COLO668 (cell line): ENCODE results near the gene PHACTR1.
A peak's percentile ranks its signal among the peaks of the same experiment; 100 is the strongest.
"Not testable (repeated sequence)": the region's sequence is repeated elsewhere in the genome, so short reads cannot be mapped to it uniquely, and the experiment has no call there.

Experiments used
- DNase-seq: peaks from one replicate; lab custom pipeline; 2025; ENCODE audit not compliant: unreplicated experiment; lab: John Stamatoyannopoulos, UW

Gene PHACTR1

DNA sequence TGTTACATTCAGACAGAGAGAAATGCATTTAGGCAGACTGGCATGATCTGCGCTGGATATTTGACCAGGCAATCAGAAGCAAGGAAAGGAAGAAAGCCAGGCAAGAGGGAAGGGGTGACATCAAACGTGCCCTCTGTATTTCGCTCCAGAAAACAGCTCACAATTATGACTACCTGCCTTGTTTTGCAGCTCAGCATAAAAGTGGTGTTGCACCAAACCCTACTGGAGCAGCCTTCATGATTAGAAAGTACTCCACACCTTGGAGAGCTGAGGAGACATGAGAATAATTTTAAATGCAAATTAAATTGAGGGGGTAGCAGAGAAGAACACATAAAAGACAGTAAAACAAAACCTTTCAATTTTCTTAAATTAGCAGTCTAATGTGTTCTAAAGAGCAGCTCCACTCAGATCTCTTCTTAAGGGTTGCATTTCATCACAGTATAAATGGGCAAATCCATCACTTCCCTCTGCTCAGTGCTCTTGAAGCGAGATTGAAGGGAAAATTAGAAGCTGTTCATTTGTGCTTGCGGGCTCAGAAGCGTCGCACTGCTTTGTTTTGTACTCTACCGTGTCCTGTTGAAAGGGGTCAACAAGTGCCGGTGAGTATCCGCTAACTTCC is at the start of gene PHACTR1:
PHACTR1 (plus strand) TSS at position 470 of the 619 bp plus-strand sequence.
- no peak for DNase-seq

DNA sequence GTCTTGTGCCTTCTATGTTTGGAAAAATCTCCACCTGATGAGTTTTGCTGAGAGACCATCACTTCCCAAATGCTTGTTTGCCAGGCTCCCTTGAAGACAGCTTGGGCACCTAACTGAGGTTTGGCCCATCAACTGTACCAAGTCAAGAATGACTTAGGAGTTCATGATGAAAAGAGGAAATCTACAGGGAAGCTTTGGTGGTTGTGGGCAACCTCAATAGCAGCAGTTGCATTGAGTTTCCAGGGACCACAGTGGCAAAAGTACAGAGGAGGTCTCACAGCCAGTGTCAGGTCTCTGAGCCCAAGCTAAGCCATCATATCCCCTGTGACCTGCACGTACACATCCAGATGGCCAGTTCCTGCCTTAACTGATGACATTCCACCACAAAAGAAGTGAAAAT is 49.7 kb upstream of the PHACTR1 start:
- no peak for DNase-seq

DNA sequence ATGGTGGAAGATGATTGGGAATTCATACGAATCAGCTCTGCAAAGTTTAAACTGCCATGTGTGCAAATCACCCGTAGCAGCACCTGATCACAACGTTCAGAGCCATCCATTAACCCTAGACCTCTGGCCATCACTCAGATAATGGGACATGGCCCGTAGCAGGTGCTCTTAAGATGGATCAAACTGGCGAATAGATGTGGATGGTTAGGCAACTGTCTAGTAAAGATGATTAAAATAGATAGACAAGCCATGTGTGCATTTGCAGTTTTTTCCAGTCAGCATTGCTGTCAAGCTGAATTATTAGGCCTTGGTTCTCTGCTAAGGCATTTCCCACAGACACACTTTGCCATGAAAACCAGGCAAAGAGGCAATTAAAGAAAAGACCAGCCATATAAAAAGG is 40.6 kb upstream of the PHACTR1 start:
- DNase-seq, result no peak

DNA sequence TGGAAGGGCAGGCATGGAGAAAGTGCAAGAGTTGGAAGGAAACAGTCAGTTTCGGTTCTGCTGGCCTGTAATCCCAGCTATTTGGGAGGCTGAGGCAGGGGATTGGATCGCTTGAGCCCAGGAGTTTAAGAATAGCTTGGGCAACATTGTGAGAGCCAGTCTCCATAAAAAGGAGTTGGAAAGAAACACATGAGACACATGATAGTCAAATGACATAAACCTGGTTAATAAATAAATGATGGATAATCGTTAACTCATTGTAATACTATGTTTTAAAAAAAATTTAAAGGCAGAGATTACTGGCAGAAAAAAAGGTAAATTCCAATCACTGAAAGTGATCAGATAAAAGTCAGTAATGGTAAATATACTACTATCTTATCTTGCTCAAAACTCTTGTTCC is 37.2 kb upstream of the PHACTR1 start:
- DNase-seq, result no peak

DNA sequence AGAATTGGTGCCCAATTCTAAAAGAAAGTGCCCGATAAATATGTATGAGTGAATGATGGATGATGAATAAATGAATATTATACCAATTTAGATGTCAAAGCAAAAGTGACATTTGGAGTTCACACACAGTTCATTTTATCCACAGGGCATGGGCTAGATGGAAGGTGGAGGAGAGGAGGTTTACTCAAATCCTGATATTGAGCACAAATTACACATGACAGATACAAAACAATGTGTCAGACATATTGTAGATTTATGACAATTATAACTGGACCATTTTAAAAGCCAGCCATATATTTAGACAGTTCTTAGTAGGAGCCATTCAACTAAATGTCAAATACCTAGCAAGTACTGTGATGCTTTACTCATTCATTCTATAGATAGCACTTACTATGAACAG is 23.4 kb upstream of the PHACTR1 start:
- no peak for DNase-seq

DNA sequence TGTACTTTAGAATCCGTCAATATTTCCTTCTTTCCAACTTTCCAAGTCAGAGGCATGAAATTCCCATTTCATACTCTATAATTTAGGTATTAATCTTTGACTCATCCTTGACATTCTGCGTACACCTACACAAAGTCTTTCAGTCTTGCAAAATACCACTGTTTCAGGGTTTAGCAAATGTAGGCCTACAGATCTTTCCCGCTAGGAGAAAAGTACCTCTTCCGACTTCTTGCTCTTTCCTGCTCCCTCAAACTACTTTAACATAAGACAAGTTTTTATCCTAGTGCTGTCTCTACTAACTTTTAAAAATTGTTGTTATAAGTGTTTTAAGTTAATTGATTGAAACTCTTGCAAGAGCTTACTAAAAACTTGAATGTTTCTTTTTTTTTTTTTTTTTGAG is 18.3 kb upstream of the PHACTR1 start:
- no peak for DNase-seq

DNA sequence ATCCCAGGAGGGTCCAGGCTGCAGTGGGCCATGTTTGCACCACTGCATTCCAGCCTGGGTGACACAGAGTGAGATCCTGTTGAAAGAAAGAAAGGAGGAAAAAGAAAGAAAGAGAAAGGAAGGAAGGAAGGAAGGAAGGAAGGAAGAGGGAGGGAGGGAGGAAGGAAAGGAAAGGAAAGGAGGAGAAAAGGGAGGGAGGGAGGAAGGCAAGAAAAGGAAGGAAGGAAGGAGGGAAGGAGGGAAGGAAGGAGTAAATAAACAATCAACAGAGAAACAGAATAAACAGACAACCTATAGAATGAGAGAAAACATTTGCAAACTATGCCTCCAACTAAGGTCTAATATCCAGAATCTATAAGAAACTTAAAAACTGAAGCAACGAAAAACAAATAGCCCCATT is 11.6 kb upstream of the PHACTR1 start:
- DNase-seq, result no peak

DNA sequence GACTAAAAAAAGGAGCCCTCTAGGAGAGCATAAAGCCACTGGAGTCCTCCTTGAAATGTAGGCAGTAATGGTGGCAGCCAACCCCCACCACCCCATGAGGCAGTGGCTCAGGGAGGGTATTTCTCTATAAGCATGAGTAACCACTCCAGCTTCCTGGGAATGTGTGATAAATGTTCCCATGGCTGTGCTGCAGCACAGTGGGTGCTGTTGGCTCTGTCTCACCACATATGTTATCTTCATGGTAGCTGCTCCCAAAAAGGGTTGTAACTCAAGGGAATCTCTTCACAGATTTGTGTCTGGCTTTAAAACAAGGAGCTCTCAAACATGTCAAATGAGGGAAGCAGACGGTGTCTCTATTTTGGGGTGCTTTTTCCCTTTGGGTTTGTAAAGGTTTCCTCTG is 7.5 kb upstream of the PHACTR1 start:
- DNase-seq, result no peak

DNA sequence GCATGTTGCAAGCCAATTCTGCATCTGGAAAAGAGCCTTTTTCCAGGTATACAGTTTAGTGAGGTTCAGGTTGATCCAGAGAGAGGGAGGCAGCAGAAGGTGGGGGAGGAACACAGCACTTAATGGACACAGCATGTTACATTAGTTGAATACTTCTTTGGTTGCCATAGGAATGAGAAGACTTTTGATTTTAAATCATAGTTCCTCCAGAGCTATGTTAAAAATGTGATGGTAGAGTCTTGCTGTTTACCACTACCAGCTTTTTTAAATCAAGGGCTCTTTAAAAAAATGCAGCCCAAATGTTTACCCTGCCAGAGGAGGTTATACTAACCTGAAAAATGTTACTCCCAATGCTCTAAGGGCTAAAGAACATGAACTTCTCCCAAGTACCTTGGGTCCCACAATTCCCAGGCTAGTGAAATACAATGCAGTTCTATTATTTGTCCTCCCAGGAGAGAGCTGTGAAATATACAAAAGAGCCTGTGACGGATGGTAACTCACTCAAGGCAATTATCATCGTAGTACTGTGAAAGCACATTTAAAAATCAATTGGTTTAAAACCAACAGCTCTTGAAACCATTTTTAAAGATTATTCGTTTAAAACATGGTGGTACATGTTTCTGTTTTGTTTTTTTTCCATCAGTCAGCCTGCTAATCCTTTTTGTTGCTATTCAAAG is 6.9 kb upstream of the PHACTR1 start:
- DNase-seq, result no peak

DNA sequence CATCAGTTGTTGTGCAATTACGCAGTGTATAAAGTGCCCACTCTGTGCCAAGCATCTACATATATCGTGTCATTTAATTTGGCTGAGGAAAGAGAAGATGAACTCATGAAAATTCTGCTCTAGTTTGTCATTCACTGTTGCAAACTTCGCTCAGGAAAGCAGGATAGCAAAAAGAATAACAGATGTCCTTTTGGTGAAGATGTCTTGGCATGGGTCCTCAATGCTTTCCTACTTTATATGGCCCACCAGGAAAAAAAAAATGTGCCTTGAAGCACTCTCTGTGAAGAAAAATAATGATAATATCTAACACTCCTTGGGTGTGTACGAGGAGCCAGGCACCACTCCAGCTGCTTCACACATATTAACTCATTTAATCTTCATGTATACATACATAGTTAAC is 5.6 kb upstream of the PHACTR1 start:
- no peak for DNase-seq

DNA sequence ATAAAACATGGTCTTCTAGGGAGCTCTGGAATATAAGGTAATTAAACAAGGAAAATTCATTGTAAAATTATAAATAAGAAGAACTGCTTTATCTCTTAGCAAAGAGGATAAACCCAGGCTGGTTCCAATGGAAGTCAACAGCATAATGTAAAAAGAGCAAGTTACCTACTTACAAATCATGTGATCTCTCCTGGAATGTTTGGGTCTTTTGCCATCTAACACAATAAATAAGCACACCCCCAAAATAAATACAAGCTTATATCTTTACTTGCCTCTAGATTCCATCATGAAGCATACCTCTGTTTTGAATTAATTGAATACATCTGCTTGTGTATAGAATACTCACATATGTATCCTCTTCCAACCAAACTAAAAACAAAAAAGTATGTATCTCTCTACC is 2.5 kb upstream of the PHACTR1 start:
- DNase-seq, result no peak

DNA sequence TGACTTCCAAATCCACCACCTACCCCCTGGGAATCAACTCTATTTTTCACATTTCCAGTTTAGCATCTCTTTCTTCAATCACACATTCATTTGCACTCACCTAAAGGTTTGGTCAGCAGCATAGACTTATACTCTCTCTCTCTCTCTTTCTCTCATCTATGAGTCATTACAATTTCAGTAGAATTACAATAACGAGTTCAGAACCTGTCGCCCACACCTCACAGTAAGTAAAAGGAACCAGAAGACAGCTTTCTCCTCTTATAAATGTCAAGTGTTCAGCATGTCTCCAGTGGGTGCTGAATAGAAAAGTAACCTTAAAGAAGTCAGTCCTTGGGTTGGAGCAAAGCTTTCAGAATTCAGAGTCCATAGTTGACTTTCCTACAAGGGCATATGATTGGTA is 1.1 kb upstream of the PHACTR1 start:
- no peak for DNase-seq

DNA sequence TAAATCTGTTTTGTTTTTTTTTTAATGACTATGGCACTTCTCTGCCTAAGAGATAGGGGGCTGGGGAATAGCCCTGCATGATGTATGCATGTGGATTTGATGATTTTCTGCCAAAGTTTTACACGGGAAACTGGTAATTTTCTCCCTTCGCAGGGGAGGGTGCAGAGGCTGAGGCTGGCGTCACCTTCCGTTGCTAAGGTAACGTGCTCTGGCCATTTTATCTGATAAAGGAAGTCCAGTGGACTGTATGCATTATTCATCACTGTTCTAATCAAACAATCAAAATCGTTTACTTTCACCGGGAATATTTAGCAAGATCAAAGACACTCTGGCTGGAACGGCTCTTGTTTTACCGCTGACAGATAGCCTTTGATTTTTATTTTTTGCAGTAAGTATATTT is 789 bp downstream of the PHACTR1 start:
- no peak for DNase-seq

DNA sequence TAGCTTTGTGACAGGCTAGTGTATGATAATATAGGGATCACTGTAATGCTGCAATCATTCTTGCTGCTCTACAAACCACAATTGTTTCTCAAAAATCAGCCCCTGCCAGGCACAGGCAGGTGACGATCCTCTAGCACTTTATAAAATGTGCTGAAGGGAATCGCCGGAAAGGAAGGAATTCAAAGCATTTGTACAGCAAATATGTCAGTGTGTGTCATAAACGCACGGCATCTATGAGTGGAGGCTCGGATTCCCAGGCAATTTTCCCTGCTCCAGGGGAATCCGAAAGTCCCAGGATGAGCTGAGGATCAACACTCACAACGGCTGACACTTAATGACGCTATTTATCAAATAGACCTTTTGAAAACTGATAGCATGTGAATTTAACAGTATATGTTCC is 1.4 kb downstream of the PHACTR1 start:
- DNase-seq, result no peak

DNA sequence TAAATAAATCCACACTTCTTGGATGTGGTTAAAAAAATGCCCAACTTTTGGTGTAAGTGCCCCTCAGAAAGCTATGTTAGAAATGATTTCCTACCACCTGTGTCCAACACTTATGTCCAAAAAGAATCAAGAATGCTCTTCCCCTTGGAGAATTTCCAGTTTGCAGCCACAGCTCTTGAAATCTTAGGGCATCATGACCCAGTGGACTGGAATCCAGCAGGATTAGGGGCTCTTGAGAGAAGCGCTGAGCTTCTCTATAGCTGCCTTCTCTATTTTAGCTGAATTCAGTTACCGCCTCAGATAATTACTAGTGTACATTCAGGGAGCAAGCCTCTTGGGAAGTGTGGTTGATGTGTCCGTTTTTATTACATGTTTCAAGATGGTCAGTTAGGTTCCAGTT is 2.5 kb downstream of the PHACTR1 start:
- DNase-seq, result no peak

DNA sequence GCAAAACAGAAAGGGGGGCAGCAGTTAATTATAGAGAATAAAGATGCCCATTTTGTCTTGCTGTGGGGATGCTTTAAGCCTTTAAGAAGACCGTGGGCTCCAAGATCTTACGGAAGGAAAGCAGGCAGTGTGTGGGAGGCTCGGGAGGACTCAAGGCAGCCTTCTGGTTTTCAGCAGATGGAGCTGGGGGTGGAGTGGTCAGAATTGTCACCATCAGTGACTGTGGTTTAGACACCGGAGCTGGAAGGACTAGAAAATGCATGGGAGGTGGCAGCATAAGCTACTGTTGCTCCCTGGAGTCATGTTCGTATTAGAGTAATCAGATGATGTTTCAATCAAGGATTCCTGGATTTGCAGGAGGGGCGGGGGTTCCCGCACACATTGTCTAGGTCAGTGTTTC is 3.7 kb downstream of the PHACTR1 start:
- no peak for DNase-seq

DNA sequence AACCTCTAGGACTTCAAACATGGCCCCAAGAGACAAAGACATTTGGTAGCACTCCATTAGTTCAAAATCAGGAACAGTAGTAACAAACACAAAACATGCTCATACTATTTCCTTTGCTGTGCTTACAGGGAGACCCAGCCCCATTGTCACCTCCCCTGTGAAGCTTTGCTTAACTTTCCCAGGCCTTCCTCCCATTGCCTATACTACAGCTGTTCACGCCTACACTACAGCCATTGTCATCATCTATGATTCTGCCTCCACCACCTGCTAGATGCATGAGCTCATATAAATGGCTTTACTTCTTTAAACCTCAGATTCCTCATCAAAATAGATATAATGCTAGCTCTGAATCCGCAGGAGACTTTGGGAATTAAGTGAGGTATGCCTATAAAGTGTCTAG is 8.7 kb downstream of the PHACTR1 start:
- DNase-seq, result no peak

DNA sequence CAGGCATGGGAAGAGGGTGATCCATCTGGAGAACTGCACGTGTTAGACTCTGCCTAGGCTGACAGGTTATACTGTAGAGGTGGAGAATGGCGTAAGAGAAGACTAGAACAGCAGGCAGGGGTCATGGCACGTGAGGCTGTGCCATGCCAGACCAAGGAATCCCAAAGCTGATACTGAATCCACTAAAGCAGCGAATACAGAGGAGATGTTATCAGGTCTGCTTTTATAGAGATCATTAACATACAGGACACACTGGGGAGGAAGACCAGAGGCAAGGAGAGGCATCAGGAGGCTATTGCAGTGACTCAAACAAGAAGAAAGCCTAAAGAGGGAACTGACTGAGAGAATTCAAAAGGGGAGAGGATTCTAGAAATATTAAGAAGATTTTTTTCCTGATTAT is 12.9 kb downstream of the PHACTR1 start:
- DNase-seq, result no peak

DNA sequence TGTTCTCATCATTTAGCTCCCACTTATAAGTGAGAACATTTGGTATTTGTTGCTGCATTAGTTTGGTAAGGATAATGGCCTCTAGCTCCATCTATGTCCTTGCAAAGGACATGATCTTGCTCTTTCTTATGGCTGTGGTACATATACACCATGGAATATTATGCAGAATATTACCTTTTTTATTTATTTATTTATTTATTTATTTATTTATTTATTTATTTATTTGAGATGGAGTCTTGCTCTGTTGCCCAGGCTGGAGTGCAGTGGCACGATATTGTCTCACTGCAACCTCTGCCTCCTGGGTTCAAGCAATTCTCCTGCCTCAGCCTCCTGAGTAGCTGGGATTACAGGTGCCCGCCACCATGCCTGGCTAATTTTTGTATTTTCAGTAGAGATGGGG is 14.2 kb downstream of the PHACTR1 start:
- DNase-seq, result not testable (repeated sequence)

DNA sequence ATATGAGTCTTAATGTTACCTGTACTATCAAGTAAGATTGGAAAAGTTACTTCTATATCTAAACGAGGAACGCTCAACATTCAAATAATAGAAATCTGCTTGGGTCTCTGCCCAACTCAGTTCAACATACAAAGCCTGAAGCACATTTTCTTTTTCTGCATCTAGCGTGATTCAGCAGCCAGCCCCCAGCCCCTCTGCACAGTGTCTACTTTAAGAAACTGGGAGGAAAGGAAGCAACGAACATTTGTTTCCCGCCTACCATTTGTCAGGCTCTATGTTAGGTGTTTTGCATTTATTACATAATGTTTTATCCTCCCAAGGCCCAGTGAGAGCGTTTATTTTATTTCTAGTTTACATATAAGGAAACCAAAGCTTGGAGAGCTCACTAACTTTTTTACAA is 17.3 kb downstream of the PHACTR1 start:
- DNase-seq, result no peak

DNA sequence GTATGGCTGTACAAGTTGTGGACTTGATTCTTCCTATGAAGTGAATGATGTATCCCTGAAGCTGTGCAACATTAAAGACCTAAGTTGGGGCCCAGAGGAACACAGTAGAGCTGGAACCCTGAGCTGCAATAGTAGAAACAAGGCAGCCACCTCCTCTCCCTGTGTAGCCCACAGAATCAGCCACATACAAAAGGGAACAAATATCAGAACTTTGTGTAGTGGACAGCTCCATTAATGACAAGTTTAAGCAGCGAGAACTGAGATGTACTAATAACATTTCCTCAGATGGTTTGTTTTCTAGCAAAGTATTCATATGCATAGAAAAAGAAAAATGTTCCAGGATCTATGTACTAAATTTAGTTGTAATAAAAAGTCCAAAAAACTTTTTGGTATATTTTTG is 19.2 kb downstream of the PHACTR1 start:
- no peak for DNase-seq

DNA sequence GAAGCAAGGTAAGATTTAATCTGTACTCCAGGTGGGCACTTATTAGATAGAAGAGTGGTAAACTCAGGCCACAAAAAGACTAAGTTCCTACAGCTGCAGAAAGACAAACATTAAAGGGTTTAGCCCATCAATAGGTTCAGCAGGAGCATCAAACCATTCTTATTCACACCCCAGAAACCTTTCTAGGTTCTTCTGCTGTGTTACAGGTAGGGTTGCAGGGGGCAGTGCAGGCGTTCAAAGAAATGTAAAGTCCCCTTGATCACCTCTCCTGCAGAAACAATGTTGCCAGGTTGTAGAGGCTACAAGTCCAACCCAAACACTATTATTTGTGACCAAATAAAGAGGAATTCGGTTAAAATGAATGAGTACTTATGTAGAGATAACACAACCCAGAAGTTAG is 31.8 kb downstream of the PHACTR1 start:
- no peak for DNase-seq

DNA sequence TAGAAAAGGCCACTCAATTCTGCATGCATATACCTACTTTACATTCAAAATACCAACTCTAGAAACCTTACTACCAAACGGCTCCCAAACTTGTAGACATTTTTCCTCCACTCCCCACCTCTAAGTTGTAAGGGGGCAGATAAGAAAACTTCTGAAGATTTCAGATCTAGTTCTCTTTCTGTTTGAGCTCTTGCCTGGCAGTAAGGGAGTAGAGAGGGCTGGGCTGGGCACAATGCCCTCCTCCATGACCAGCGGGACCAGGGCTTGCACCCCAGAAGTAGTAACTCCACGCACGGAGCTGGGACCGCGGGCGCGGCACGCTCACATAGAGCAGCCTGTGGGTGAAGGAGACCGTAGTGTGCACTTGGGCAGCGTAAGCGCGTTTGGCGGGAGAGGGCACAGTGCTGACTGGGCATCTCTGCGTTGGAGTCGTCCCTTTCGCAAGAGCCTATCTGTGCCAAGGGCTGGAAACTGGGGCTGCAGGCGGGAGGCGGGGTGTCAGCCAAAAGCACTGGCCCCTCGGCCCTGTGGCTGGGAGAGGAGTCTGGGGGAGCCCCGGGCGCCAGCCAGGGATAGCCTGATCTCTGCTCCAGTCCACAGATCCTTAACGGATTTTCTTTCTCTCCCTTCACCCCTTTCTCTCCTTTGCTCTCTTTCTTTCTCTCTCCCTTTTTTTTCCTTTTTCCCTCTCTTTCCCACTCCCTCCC is 32.4 kb downstream of the PHACTR1 start:
- DNase-seq, result peak; percentile 51
